WTC11 (cell line): ENCODE measurements around the gene SESTD1. TPM values are rescaled to one million over a fixed set of nuclear protein-coding genes. Genes with fewer than 3 reads are reported as not detected.

Source experiments
- ATAC-seq: fragments of 200-7000 bp; cut with Tn5 transposase; 2 replicates; pipeline ENCODE4 v1.10.0; 2021; ENCODE audit warnings: mild to moderate bottlenecking, moderate library complexity
- CTCF ChIA-PET: fragments of 300-600 bp; sonication (Branson Sonifier 250); formaldehyde crosslinking; loops from one replicate; lab custom pipeline; 2021; ENCODE audit warnings: antibody characterized with exemption; lab: Charles Lee
- POLR2A ChIA-PET: fragments of 350-600 bp; sonication (Branson Sonifier 250); formaldehyde crosslinking; loops from one replicate; lab custom pipeline; 2021; ENCODE audit warnings: antibody characterized with exemption; lab: Charles Lee
- DNase-seq: peaks from one replicate; pipeline ENCODE4 v3.0.0; 2021; ENCODE audit warnings: low spot score
- H3K27ac Mint-ChIP-seq: 2 replicates; pipeline ENCODE4 v1.8.0; 2021; ENCODE audit warnings: mixed read lengths
- H3K27me3 Mint-ChIP-seq: 2 replicates; pipeline ENCODE4 v1.8.0; 2021; ENCODE audit warnings: low read depth, mild to moderate bottlenecking, moderate library complexity, mixed read lengths
- H3K36me3 Mint-ChIP-seq: 2 replicates; pipeline ENCODE4 v1.8.0; 2021; ENCODE audit warnings: mixed read lengths
- H3K4me1 Mint-ChIP-seq: 2 replicates; pipeline ENCODE4 v1.8.0; 2022; ENCODE audit warnings: mixed read lengths
- H3K4me3 Mint-ChIP-seq: 2 replicates; pipeline ENCODE4 v1.8.0; 2021; ENCODE audit warnings: mild to moderate bottlenecking, moderate library complexity, mixed read lengths
- H3K9me3 Mint-ChIP-seq: 2 replicates; pipeline ENCODE4 v1.8.0; 2021; ENCODE audit warnings: mixed read lengths
- AFF4 ChIP-seq: sonication (generic); formaldehyde crosslinking; IDR thresholded peaks from 2 replicates; pipeline ENCODE4 v1.8.1; 2023; ENCODE audit warnings: mild to moderate bottlenecking, missing genetic modification reagents, borderline replicate concordance
- ATF1 ChIP-seq: sonication (generic); formaldehyde crosslinking; IDR thresholded peaks from 2 replicates; pipeline ENCODE4 v1.8.1; 2023; ENCODE audit warnings: mild to moderate bottlenecking, moderate library complexity, missing genetic modification reagents
- CTCF ChIP-seq: fragments of 200-600 bp; IDR thresholded peaks from 2 replicates; pipeline ENCODE4 v1.8.0; 2022; ENCODE audit warnings: antibody characterized with exemption
- E2F1 ChIP-seq: sonication (generic); formaldehyde crosslinking; IDR thresholded peaks from 2 replicates; pipeline ENCODE4 v1.8.0; 2022; ENCODE audit warnings: mild to moderate bottlenecking, missing genetic modification reagents
- GTF2I ChIP-seq: fragments of 250-450 bp; sonication (Bioruptor Pico); conservative IDR thresholded peaks from 2 replicates; pipeline ENCODE4 v1.4.0; 2021; ENCODE audit warnings: mild to moderate bottlenecking
- HMGXB4 ChIP-seq: sonication (generic); formaldehyde crosslinking; IDR thresholded peaks from 2 replicates; pipeline ENCODE4 v1.8.1; 2023; ENCODE audit warnings: mild to moderate bottlenecking, moderate library complexity, missing genetic modification reagents
- IRF1 ChIP-seq: sonication (generic); formaldehyde crosslinking; IDR thresholded peaks from 2 replicates; pipeline ENCODE4 v1.8.0; 2023; ENCODE audit warnings: missing genetic modification reagents
- NFE2L1 ChIP-seq: sonication (generic); formaldehyde crosslinking; IDR thresholded peaks from 2 replicates; pipeline ENCODE4 v1.8.1; 2023; ENCODE audit warnings: missing genetic modification reagents
- RELA ChIP-seq: sonication (generic); formaldehyde crosslinking; IDR thresholded peaks from 2 replicates; pipeline ENCODE4 v1.8.1; 2022; ENCODE audit warnings: missing genetic modification reagents, mild to moderate bottlenecking, borderline replicate concordance
- SMAD3 ChIP-seq: sonication (generic); formaldehyde crosslinking; IDR thresholded peaks from 2 replicates; pipeline ENCODE4 v1.8.0; 2022; ENCODE audit warnings: missing genetic modification reagents, mild to moderate bottlenecking, borderline replicate concordance
- TEAD4 ChIP-seq: sonication (generic); formaldehyde crosslinking; IDR thresholded peaks from 2 replicates; pipeline ENCODE4 v1.8.0; 2022; ENCODE audit warnings: mild to moderate bottlenecking, missing genetic modification reagents
- USF1 ChIP-seq: sonication (generic); formaldehyde crosslinking; IDR thresholded peaks from 2 replicates; pipeline ENCODE4 v1.8.0; 2022; ENCODE audit warnings: mild to moderate bottlenecking, missing genetic modification reagents
- ZNF121 ChIP-seq: sonication (generic); formaldehyde crosslinking; IDR thresholded peaks from 2 replicates; pipeline ENCODE4 v1.8.0; 2023; ENCODE audit warnings: missing genetic modification reagents
- ZNF423 ChIP-seq: fragments of 250-450 bp; sonication (Bioruptor Pico); IDR thresholded peaks from 2 replicates; pipeline ENCODE4 v2.1.2; 2022; ENCODE audit warnings: mild to moderate bottlenecking, moderate library complexity
- ZNF671 ChIP-seq: fragments of 250-450 bp; sonication (Bioruptor Pico); IDR thresholded peaks from 2 replicates; pipeline ENCODE4 v1.8.0; 2021; ENCODE audit warnings: mild to moderate bottlenecking
- total RNA-seq: library from RNA; stranded (reverse); gene quantifications from 3 replicates; pipeline ENCODE4 v1.2.3, GENCODE V29; 2021

The SESTD1 gene
- total RNA-seq, 1 experiment from 2014 or later, result 59.9 TPM

GRCh38 chr2:179123272-179123662 lies 141.4 kb downstream of the SESTD1 start:
- POLR2A ChIA-PET, result interaction anchor here (0.7 kb wide), 1 partner anchor 1414 kb away, joined by 4 read pairs; no protein-coding TSS in a partner anchor
- Mint-ChIP-seq H3K4me3 (no peak overlapping the region), H3K27ac (no peak overlapping the region), H3K27me3 (no peaks in the 10 kb centered on the region), H3K9me3 (no peaks in the 10 kb centered on the region), H3K4me1 (no peaks in the 10 kb centered on the region), H3K36me3 (no peaks in the 10 kb centered on the region)
- DNase-seq, result no peak
- TF ChIP-seq SMAD3, result no peak
- TF ChIP-seq GTF2I, result no peak
- no peak for TF ChIP-seq ZNF671 (CRISPR knock-in tag)
- TF ChIP-seq HMGXB4 (CRISPR knock-in tag), result no peak
- no peak for TF ChIP-seq AFF4 (CRISPR knock-in tag)
- no peak for ATAC-seq
- CTCF ChIA-PET, result interaction anchor here (0.5 kb wide), 1 partner anchor 424 kb away, joined by 4 read pairs; no protein-coding TSS in a partner anchor

- ChIA-PET CTCF (no interaction called here), POLR2A (no interaction called here)
- TF ChIP-seq CTCF, result no peak
- TF ChIP-seq NFE2L1 (CRISPR knock-in tag), result no peak
- TF ChIP-seq RELA, result no peak
- TF ChIP-seq AFF4 (CRISPR knock-in tag), result no peak
- TF ChIP-seq TEAD4, result no peak
- no peak for TF ChIP-seq ATF1
- TF ChIP-seq E2F1, result no peak
- TF ChIP-seq ZNF423, result no peak
- no peak for TF ChIP-seq USF1 (CRISPR knock-in tag)
- TF ChIP-seq ZNF121 (CRISPR knock-in tag), result no peak
- no peak for TF ChIP-seq IRF1 (CRISPR knock-in tag)
- no peaks in the 10 kb centered on the region for H3K9me3 Mint-ChIP-seq
- no peaks in the 10 kb centered on the region for H3K27me3 Mint-ChIP-seq
- H3K4me3 Mint-ChIP-seq, result no peak overlapping the region
- DNase-seq (no peak), ATAC-seq (no peak)
- peaks cover 14% of the 10 kb centered on the region for H3K36me3 Mint-ChIP-seq
- H3K4me1 Mint-ChIP-seq, result peaks cover 2% of the 10 kb centered on the region; the same call in 1 of the 2 replicates
- H3K27ac Mint-ChIP-seq, result no peak overlapping the region
These were observed 156.9 kb downstream of the SESTD1 start for GRCh38 chr2:179107737-179108136.
